ENCODE measurements around the gene EIPR1.

Gene EIPR1

DNA sequence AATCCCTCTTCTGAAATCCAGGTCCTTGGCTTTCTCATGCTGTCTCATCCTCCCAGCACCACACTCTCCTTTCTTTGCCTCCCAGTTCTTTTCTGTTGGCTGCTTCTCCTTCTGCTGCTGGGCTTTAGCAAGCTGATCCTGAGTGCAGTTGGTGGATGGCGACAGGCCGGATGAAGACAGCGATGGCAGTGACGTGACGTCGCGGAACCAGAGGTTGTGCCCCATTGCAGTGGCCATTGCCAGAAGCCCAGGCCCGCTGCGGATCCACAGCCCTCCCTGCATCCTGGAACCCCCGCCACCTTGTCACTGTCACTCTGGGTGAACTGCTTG lies 75.2 kb downstream of the EIPR1 start:
- DNase-seq = no peak
- H3K4me1 ChIP-seq = peaks cover 17% of the 10 kb centered on the region
- H3K4me3 ChIP-seq (ENCODE audit: low read depth, low read length) = no peak overlapping the region
- TF ChIP-seq, protein P1, sequence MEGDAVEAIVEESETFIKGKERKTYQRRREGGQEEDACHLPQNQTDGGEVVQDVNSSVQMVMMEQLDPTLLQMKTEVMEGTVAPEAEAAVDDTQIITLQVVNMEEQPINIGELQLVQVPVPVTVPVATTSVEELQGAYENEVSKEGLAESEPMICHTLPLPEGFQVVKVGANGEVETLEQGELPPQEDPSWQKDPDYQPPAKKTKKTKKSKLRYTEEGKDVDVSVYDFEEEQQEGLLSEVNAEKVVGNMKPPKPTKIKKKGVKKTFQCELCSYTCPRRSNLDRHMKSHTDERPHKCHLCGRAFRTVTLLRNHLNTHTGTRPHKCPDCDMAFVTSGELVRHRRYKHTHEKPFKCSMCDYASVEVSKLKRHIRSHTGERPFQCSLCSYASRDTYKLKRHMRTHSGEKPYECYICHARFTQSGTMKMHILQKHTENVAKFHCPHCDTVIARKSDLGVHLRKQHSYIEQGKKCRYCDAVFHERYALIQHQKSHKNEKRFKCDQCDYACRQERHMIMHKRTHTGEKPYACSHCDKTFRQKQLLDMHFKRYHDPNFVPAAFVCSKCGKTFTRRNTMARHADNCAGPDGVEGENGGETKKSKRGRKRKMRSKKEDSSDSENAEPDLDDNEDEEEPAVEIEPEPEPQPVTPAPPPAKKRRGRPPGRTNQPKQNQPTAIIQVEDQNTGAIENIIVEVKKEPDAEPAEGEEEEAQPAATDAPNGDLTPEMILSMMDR (IDR thresholded peaks at IDR 0.05; ENCODE audit: low read depth, low read length) = no peak
- H3K27me3 ChIP-seq = no peaks in the 10 kb centered on the region
- H3K9me3 ChIP-seq = no peaks in the 10 kb centered on the region
- H3K36me3 ChIP-seq = peaks cover 5% of the 10 kb centered on the region; the same call in 1 of the 2 replicates

DNA sequence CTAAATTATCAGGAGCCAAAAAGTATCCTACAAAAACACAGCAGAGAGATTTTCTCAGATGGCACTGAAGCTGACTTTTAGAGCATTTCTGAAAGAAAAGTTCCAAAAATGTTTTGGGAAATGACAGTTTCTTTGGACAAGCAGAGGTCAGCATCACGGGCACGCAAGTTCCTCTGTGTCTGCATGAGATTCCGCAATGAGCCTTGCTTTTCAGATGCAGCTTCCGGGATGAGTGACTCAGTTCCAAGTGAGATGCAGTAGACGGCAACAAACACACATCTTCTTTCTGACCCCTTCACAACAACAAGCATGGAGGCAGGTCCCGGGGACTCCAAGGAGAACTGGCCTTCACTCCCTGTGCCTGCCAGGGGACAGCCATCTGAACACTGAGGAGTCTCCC lies 76.6 kb downstream of the EIPR1 start:
- H3K36me3 ChIP-seq = peaks cover 5% of the 10 kb centered on the region; the same call in 1 of the 2 replicates
- no peaks in the 10 kb centered on the region for H3K27me3 ChIP-seq
- H3K4me3 ChIP-seq (ENCODE audit: low read depth, low read length) = no peak overlapping the region
- H3K4me1 ChIP-seq = peaks cover 25% of the 10 kb centered on the region
- no peaks in the 10 kb centered on the region for H3K9me3 ChIP-seq
- no peak for DNase-seq
- TF ChIP-seq, protein P1 (IDR thresholded peaks at IDR 0.05; ENCODE audit: low read depth, low read length) = no peak

DNA sequence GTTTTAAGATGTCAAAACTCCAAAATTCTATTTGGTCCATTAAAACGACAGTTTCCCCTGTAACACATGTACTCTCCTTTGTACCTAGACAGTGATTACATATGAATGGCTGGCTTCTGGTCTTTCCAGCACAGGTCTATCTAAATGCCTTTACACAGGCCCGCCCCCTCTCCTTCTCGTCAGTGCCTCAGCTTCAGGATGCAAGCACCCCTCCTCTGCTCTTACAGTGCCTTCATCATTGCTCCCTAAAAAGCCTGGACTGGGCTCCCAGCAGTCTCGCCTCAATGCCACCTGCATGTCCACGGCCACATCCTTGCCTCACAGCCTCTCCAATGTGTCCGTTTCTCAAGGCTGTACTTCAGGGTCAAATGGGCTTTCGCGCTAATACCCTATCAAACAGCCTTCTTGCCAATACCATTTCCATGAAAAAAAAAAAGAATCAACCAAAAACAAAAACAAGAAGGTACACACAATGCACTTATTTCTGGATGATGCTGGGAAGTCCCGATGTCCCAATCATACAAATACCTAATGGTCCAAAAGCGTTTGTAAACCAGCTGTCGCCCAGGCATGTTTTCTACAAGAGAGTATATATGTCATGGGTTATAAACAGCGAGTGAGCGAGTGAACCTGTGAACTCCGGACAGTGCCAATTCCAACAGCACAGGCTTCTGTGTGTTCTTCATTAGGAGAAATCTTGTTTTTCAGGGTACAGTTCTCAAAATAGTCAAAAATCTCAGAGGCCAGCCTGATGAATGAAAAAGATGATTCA lies 77.2 kb downstream of the EIPR1 start:
- Histone ChIP-seq H3K27me3 (no peaks in the 10 kb centered on the region), H3K36me3 (peaks cover 5% of the 10 kb centered on the region; the same call in 1 of the 2 replicates), H3K9me3 (no peaks in the 10 kb centered on the region), H3K4me3 (ENCODE audit: low read depth, low read length) (no peak overlapping the region), H3K4me1 (peaks cover 25% of the 10 kb centered on the region)
- TF ChIP-seq, protein P1 (IDR thresholded peaks at IDR 0.05; ENCODE audit: low read depth, low read length) = no peak
- no peak for DNase-seq

GRCh38 chr2:3299703-3300102 lies 77.9 kb downstream of the EIPR1 start:
- TF ChIP-seq, protein P1 (IDR thresholded peaks at IDR 0.05; ENCODE audit: low read depth, low read length) = no peak
- no peaks in the 10 kb centered on the region for H3K27me3 ChIP-seq
- peaks cover 5% of the 10 kb centered on the region; the same call in 1 of the 2 replicates for H3K36me3 ChIP-seq
- H3K4me3 ChIP-seq (ENCODE audit: low read depth, low read length) = no peak overlapping the region
- no peaks in the 10 kb centered on the region for H3K9me3 ChIP-seq
- H3K4me1 ChIP-seq = peaks cover 25% of the 10 kb centered on the region
- DNase-seq = no peak

DNA sequence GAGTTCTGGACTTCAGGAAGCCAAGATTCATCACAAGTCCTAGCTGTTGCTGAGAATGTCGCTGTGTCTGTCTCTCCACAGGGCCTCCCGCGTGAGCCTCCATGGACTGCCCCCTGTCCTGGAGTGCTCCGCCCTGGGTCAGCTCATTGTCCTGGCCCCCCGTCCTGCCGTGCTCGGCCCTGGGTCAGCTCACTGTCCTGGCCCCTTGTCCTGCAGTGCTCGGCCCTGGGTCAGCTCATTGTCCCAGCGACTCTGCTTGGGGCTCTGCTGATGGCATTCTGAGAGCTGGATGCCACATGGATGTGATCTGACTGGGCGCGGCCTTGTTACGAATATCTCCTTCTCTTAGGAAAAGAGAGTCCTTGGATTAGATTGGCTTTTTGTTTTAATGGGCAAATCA lies 78.5 kb downstream of the EIPR1 start:
- Histone ChIP-seq H3K9me3 (no peaks in the 10 kb centered on the region), H3K27me3 (no peaks in the 10 kb centered on the region), H3K4me3 (ENCODE audit: low read depth, low read length) (no peak overlapping the region), H3K4me1 (peaks cover 25% of the 10 kb centered on the region), H3K36me3 (peaks cover 5% of the 10 kb centered on the region; the same call in 1 of the 2 replicates)
- no peak for DNase-seq
- TF ChIP-seq, protein P1 (IDR thresholded peaks at IDR 0.05; ENCODE audit: low read depth, low read length) = no peak

DNA sequence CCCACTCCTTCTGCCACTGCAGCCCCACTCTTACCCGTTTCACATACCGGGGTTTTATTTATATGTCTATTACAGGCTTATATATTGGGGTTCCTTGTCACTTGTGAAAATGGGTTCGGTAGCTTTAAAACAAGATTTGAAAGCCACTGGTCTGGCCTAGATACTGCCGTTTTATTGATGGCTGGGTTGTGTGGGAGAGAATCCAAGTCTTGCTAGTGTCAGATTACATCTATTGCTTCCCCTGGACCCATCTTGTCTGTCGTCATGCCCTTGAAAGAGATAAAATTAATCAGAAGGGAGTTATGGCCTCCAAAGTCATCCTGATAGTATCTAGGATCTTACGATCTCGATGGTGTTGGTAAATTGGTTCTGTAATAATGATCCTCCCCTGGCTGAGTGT lies 79.4 kb downstream of the EIPR1 start:
- no peak for DNase-seq
- peaks cover 28% of the 10 kb centered on the region for H3K4me1 ChIP-seq
- peaks cover 5% of the 10 kb centered on the region; the same call in 1 of the 2 replicates for H3K36me3 ChIP-seq
- H3K9me3 ChIP-seq = no peaks in the 10 kb centered on the region
- TF ChIP-seq, protein P1 (IDR thresholded peaks at IDR 0.05; ENCODE audit: low read depth, low read length) = no peak
- H3K27me3 ChIP-seq = no peaks in the 10 kb centered on the region
- no peak overlapping the region for H3K4me3 ChIP-seq (ENCODE audit: low read depth, low read length)
